Sigmoid colon (tissue), 4 donors: ENCODE measurements around the gene SLIT3.

Source experiments
- CTCF ChIP-seq, 4 experiments: fragments of 450-650 bp in 3 of 4; fragments of 200-600 bp in 1 of 4; IDR thresholded peaks; one replicate each; pipeline ENCODE4 v1.5.1; 2016 to 2019; ENCODE audit warnings: antibody characterized with exemption in 4 of 4, mild to moderate bottlenecking in 3 of 4, moderate library complexity in 2 of 4
- EP300 ChIP-seq, 4 donors: sonication (generic); formaldehyde crosslinking; IDR thresholded peaks; one replicate each; pipeline ENCODE4 v1.6.1; 2017; ENCODE audit warnings: antibody characterized with exemption in 4 of 4
- POLR2A ChIP-seq, 2 donors: fragments of 450-650 bp; IDR thresholded peaks; one replicate each; pipeline ENCODE4 v1.6.1; 2016; ENCODE audit warnings: antibody characterized with exemption in 2 of 2, mild to moderate bottlenecking in 2 of 2, moderate library complexity in 2 of 2

- TF ChIP-seq CTCF (IDR thresholded peaks at IDR 0.05) (no peak), POLR2A (IDR thresholded peaks at IDR 0.05) (no peak), EP300 (IDR thresholded peaks at IDR 0.05) (no peak)
These were observed 291.8 kb downstream of the SLIT3 start for GRCh38 chr5:169009123-169009522.
